Activated CD8-positive, alpha-beta memory T cell treated with anti-CD3 and anti-CD28 coated beads, Interleukin-2, amount 50 U/mL, for 1 hour (primary cell): Measurements from ENCODE around the gene RPS25.
"Not testable (repeated sequence)": the region's sequence is repeated elsewhere in the genome, so short reads cannot be mapped to it uniquely, and the experiment has no call there.

ENCODE experiments used
- DNase-seq: peaks from one replicate; pipeline ENCODE4 v3.0.0-alpha.2; 2020; ENCODE audit errors: extremely low read depth

Gene RPS25

DNA sequence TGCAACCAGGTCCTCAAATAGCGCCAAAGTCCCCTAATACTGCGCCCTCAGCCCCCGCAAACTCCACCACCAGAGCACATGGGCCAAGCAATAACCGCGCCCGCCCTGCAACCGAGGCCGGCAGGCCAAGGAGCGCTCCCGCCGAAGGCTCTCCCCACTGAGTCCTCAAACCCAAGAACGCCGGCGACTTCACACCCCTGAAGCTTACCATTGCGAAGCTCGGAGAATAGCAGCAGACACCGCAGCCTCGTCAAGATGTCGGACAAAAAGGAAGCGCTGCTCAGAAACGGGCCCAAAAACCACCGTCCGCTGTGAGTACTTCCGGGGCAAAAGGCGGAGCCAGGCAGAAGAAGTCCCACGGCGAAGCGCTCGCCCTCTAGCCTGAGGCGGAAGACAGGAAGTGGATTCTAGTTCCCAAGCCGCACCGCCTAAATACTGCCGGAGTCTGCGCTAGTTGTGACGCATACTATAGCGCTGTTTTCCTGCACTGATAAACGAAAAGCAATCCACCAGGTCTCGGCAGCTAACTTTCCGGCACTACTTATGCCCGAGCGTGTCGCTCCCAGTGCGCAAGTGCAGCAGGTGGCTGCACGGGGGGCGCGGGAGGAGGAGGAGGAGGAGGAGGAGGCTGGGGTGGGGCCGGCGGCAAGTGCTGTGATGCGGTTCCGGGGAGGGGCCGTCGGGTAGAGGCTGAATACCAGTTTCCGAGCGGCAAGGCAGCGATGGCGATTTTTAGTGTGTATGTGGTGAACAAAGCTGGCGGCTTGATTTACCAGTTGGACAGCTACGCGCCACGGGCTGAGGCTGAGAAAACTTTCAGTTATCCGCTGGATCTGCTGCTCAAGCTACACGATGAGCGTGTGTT lies at the start of gene RPS25, which contains the start of gene TRAPPC4:
Gene RPS25, minus strand, starts transcription at position 270 of the 865 bp plus-strand sequence. Its CDS starts 59 bp downstream, at position 211.
Gene TRAPPC4, plus strand, starts transcription at position 693 of the 865 bp plus-strand sequence. Its CDS starts 30 bp downstream, at position 723.
- DNase-seq: peak; percentile 88

DNA sequence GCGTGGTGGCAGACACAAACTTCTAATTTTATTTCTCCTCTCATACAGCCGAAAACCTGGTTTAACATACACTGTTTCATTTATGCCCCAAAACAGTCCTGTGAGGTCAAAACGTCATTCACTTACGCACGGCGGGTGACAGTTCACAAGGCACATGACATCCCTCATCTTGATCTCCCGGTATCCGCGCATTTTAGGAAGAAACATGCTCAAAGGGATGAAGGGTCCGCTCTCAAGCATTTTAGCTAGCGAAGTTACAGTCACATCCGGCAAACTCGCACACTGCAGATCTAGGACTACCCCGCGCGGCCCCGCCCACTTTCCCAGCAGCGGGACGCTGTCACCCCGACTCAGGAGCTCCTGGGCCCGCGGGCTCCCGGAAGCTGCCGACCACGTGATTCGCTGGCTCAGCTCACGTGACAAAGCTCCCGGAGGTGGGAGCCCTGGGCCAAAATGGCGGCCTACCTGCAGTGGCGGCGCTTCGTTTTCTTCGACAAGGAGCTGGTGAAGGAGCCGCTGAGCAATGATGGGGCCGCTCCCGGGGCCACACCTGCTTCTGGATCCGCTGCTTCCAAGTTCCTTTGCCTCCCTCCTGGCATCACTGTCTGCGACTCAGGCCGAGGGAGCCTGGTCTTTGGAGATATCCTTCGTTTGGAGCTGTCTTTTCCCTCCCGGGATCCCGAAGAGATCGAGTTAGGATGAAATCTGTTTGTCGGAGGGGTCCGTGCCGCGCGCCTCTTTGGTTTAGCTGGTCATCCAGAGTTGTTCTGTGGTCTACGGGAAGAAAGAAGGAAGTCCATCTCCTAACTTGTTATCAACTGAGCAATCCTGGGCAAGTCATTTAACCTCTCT lies 49.5 kb upstream of the RPS25 start, which contains the start of gene VPS11:
Gene VPS11, plus strand, starts transcription at position 448 of the 852 bp plus-strand sequence. Its CDS starts 6 bp downstream, at position 454.
- DNase-seq: peak; percentile 90

DNA sequence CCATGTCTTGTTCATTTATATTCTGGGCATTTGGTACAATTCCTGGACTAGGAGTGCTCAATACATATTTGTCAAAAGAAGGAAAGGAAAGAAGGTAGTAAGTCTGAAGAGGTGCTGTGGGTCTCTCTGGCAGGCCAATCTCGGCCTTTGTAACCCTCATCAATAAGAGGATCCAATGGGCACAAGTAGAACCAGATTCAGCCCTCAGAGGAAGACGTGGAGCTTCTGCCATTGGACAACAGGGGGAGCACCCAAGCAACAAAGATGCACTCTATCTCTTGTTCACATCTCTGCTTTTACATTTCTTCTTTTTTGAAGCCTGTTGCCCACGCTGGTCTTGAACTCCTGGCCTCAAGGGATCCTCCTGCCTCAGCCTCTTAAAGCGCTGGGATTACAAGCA lies 47.2 kb upstream of the RPS25 start:
- DNase-seq: no peak

DNA sequence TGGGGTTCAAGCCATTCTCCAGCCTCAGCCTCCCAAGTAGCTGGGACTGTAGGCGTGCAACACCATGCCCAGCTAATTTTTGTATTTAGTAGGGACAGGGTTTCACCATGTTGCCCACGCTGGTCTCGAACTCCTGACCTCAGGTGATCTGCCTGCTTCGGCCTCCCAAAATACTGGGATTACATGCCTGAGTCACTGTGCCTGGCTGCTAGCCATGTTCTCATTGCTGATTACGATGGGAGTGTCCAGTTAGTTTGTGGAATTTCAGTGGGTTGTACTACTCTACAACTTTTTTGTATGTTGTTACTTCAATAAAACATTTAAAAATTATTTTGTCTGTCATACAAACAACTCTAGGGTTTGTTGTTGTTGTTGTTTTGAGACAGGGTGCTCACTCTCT lies 44.6 kb upstream of the RPS25 start:
- no peak for DNase-seq

DNA sequence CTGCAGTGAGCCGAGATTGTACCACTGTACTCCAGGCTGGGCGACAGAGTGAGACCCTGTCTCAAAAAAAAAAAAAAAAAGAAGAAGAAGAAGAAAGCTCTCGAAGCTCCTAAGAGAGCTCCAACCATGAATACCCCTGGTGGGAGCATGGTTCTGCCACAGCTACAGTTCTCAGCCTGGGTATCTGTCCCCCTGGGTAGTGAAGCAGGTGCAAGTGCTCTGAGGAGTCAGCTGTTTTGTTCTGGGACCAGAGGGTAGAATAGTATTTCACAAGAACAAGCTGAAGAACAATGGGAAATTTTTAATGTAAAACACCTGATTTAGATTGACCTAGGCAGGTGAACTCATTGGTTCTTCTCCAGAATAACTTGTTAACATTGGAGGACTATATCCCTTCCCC lies 43.1 kb upstream of the RPS25 start:
- DNase-seq: no peak

DNA sequence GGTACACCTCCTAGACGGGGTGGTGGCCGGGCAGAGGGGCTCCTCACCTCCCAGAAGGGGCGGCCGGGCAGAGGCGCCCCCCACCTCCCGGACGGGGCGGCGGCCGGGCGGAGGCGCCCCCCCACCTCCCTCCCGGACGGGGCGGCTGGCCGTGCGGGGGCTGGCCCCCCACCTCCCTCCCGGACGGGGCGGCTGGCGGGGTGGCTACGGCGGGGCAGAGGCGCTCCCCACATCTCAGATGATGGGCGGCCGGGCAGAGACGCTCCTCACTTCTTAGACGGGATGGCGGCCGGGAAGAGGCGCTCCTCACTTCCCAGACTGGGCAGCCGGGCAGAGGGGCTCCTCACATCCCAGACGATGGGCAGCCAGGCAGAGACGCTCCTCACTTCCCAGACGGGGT lies 41.0 kb upstream of the RPS25 start:
- not testable (repeated sequence) for DNase-seq

DNA sequence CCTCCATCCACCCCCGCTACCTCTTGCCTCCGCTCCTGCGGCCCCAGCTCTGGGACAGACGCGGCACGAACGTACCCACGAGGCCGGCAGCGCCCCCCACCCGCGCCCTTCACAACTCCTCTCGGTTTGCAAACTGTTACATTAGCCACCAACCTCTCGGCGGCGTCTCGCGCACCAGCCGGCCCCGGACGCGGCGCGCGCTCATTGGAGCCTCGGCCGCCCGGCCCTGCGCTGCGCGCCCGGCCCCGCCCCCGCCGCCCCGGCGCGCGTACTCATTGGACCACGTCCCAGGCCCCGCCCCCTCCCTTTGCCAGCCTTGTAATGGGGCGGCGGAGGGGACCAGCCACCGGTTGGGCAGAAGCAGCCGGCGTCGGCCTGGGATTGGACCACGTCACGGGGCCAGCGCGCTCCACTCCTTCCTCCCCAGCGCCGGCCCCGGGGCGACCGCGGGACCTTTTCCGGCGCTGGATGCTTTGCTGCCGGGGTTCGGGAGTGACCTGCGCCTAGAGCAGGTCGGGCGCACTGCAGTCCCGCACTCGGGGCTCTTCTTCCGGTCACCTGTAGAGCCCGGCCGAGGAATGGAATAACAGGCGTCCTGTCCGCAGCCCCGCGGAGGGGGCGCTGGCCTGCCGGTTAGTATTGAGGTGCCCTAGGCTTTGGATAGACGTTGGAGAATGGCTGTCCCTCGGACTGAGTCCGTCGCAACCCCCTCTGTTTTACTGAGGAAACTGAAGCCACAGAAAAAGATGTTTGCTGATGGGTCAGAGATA lies 39.0 kb upstream of the RPS25 start, which contains the start of gene HYOU1:
Gene HYOU1, minus strand, starts transcription at position 206 of the 770 bp plus-strand sequence. CDS start 1,045 bp downstream, outside the sequence.
- DNase-seq: peak; percentile 93

DNA sequence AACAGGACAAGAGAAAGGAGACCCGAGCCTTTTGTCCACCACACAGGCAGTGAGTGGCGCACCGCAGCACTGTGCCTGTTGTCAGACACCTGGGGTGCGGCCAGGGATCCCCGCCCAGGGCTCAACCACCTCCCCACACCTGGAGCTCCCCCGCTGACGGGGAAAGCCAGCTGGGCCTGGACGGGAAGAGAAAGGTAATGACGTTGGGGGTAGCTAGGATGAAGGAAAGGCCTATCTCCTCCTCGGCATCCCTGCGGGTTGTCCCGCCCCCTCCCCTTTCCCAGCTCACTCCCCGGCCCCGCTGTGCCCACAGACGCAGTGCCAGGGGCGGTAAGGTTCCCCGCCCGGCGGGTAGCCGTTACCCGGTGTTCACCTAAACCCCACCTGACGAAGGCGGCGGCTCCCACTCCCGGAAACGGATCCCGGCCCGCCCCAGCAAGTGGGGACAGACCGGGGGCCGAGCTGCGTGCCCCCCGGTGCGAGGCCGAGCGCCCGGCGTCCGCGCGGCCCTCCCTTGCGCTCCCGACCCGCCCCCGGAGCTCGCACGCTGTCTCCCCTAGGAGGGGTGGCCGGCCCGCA lies 38.4 kb upstream of the RPS25 start:
- DNase-seq: no peak

DNA sequence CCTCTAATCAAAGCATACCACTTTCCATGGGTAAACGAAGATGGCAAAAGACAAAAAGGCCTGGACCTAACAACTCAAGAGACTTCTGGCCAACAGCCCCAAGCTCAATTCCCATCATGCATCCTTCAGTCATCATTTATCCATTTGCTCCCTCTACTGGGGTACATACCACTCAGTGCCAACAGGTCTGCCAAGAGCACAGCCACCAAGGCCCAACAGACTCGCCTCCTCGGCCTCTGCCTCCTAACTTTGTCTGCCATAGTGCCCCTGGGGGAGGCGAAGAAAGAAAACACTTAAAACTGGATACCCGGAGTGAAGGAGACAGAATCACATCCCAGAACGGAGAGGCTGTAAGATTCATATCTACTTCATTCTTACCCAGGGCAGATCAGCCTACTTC lies 37.8 kb upstream of the RPS25 start:
- DNase-seq: no peak

DNA sequence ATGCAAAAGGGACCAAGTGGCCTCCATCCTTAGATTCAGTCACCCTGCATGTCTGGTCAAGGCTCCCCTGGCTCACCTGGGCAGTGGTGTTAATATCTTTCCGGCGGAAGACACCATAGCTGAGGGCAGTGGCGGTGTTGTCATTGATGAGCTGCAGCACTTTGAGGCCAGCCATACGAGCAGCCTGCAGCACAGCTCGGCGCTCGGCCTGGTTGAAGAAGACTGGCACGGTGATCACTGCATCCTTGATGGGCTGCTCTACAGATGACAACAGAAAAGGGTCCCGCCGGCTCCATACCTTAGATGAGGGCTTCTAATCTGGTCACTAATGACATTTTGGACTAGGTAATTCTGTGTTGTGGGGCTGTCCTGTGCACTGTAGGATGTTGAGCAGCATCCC lies 36.3 kb upstream of the RPS25 start:
- DNase-seq: no peak

DNA sequence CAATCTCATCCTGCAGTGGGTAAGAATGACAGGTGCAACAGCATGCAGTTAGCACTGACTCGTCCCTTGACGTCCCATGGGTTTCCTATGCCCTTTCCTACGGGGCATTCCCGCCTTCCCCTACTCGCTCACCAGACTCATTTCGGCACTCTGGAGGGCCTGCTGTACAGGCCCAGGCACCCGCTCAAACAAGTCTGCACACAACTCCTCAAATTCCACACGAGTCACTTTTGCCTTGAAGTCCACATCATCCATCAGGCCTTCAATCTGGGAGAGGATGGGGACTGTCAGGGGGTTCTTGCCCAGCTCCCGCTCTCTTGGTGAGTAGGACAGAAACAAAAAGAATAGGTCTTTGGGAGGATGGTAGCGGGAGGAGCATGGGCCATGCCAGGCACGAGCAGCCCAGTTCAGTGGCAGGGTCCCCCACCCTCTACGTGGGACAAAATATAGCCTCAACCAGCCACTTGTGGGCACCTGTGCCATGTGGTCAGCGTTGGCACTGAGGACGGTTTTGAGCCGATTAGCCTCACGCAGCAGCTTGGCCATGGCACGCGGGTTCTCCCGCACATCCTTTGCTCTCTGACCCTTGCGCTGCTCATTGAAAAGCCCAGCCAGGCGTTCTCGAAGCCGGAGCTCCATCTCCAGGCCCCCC lies 34.1 kb upstream of the RPS25 start:
- no peak for DNase-seq

DNA sequence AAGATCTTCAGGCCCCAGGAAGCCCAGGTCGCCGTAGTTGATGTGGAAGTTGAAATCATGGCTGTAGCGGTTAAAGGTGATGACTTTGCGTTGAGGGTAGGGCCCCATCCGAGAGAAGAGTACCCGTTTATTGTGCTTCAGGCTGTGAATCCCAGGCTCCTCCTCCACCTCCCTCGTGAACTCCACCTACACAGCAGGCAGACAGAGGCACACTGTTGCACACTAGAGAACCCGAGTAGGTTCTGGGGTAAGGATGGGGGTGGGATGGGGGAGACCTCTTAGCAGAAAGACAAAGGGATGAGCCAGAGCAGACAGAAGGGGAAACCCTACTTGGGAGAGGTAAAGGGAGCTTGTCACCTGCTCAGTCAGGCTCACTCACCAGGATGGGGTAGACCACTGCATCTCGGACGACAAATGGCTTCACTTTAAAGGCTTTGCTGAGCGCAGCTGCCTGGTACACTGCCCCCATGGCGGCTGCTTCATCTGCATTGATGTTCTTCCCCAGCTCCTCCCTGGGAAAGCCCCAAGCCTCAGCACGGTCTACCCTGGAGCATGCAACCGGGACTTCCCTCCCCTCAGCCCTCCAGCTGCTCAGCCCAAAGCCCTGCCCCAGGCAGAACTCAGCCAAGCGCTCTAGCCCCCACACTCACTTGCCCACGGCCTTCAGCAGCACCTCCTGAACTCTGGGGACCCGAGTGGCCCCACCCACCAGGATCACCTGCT lies 33.5 kb upstream of the RPS25 start:
- no peak for DNase-seq

DNA sequence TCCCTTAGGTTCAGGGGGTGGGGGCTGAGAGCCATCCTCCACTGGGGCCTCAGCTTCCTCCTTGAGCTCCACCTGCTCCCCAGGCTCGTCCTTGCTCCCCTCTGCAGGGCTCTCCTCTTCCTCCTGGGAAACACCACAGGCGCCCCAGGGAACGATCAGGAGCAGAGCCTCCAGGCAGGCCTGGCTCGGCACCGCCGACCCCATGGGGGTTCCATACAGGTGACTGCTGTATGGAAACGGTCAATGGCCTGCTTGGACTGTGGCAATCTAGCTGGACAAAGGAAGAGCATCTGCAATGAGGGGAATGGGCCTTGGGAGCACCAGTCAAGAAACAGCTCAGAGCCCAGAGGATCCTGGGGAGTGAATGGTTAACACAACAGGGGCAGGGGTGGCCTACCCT lies 30.9 kb upstream of the RPS25 start:
- no peak for DNase-seq

DNA sequence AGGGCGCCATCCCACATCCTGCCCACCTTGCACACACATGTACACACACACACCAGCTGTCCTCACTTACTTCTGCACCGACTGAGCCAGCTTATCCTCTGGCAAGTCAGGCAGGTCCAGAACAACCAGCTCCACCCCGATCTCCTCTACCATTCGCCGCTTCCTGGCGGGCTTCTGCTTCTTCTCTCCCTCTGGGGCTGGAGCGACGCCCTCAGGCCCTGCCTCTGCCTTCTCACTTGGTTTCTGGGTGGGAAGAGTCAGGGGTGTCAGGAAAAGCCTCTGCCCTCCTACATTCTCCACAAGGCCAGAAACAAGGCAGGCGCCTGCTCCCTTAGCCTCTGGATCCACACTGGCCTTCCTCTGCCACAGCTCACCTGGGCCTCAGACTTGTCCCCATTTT lies 30.5 kb upstream of the RPS25 start:
- no peak for DNase-seq

DNA sequence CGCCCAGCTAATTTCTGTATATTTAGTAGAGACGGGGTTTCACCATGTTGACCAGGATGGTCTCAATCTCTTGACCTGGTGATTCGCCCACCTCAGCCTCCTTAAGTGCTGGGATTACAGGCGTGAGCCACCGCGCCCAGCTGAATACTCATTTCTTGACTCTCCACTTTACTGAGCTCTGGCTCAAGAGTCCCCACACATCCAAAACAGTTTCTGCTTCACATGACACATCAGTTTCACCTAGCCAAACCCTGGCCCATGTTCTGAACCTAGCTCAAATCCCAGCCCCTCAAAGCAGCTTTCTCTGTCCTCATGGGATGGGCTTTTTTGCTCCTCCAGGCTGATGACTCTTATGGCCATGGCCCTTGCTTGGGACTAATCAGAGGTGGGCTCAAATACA lies 29.1 kb upstream of the RPS25 start:
- no peak for DNase-seq

DNA sequence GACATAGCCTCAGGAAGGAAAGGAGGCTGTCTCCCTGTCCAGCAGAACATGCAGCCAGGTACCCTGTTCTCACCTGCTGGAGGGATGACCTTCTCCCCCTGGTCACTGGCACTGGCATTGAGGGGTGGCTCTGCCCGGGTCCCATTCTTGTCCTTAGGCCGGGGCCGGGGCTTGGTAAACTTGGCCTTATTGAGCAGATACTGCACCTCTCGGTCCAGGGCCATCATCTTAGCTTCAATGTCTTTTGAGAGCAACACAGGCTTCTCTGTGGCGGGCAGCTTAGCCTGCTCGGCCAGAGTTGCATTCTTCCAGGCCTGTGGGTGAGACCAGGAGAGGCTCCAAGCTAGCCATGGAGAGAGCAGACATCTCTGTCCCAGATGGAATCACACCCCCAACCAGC lies 28.3 kb upstream of the RPS25 start:
- no peak for DNase-seq

DNA sequence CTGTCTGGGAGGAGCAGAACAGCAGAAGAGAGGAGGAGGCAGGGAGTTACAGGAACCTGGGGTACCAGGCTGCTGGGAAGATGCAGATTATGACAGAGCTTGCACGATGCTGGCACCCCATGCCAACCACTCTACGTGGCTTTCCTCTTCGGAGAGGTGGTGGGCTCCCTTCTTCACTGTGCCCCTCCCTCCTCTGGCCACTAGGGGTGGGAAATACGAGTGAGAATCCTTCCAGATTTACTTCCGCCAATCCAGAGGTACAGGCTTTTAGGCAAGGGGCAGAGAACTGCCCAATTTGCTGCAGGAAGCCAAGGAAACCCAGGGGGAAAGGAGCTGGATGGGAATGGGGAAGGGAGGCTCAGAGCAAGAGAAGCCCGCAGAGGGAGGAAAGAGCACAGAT lies 26.6 kb upstream of the RPS25 start:
- DNase-seq: no peak

DNA sequence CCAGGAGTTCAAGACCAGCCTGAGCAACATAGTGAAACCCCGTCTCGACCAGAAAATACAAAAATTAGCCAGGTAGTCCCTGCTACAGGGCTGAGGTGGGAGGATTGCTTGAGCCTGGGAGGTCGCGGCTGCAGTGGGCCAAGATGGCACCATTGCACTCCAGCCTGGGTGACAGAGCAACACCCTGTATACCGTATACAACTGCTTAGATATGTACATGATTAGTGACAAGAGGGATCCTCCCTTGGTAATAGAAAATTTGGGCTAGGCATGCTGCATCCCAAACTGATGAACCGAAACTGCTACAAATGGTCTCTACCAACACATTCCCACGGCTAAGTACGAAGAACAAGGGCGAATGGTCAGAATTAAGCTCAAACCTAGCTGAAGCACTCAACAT lies 24.8 kb upstream of the RPS25 start:
- no peak for DNase-seq

DNA sequence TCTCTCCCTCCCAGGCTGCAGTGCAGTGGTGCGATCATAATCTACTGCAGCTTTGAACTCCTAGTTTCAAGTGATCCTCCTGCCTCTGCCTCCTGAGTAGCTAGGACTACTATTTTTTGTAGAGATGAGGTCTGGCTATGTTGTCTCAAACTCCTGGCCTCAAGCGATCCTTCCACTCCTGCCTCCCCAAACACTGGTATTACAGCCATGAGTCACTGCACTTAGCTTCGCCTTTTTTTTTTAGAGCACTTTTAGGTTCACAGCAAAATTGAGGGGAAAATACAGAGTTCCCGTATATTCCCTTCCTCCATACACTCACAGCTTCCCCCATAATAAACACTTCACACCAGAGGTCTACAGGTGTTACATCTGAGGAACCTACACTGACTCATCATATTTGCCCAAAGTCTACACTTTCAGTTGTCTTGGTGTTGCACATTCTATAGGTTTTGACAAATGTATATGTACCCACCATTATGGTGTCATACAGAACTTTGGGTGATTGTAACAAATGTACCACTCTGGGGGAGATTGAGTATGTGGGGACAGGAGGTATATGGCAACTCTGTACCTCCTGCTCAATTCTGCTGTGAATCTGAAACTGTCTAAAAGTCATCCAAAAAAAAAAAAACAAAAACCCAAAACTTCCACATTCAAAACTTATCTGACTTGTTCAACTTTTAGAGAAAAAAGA lies 23.8 kb upstream of the RPS25 start:
- no peak for DNase-seq
